ENCODE results near the gene CNOT9. TPM values are rescaled to one million over a fixed set of nuclear protein-coding genes. Genes with fewer than 3 reads are reported as not detected.
A peak's percentile ranks its signal among the peaks of the same experiment; 100 is the strongest.

CNOT9 gene
- total and polyA plus RNA-seq, 4 donors: 10.5 to 24.4 (median 14.8) TPM

GRCh38 chr2:218585541-218585940 is 16.9 kb downstream of the CNOT9 start (continued):
- TF ChIP-seq REST (IDR thresholded peaks at IDR 0.05) (no peak), EGR1 (IDR thresholded peaks at IDR 0.05; ENCODE audit: low read depth in 2 of 2) (no peak), MAX (IDR thresholded peaks at IDR 0.05) (no peak), YY1 (IDR thresholded peaks at IDR 0.05) (no peak), ZBTB33 (IDR thresholded peaks at IDR 0.05) (no peak), RXRA (IDR thresholded peaks at IDR 0.05) (no peak), HNF4G (IDR thresholded peaks at IDR 0.05) (no peak)

- Histone ChIP-seq H3K9me3 (ENCODE audit: control insufficient read depth in 4 of 4, low read length in 3 of 4) (no peaks in the 10 kb centered on the region), H3K9ac (ENCODE audit: low read depth in 1 of 2, low read length in 2 of 2) (no peak overlapping the region), H3K4me1 (ENCODE audit: control insufficient read depth in 4 of 4, insufficient read depth in 4 of 4, low read length in 3 of 4) (peaks cover 0 to 20% (median 18%) of the 10 kb centered on the region in 4 donors), H3K27me3 (ENCODE audit: control insufficient read depth in 4 of 4, insufficient read depth in 4 of 4, low read length in 3 of 4) (no peaks in the 10 kb centered on the region), H3K36me3 (ENCODE audit: control insufficient read depth in 4 of 4, insufficient read depth in 3 of 4, low read depth in 1 of 4, low read length in 3 of 4) (no peaks in the 10 kb centered on the region), H3K27ac (ENCODE audit: low read depth in 1 of 2, low read length in 2 of 2) (peak overlapping the region in 1 of 2 donors; percentile 14), H3K4me3 (ENCODE audit: low read depth in 1 of 3, low read length in 3 of 3) (no peak overlapping the region)
- no peak for TF ChIP-seq FOXA2 (IDR thresholded peaks at IDR 0.05)
- TF ChIP-seq TAF1 (conservative IDR thresholded peaks at IDR 0.05): no peak
- TF ChIP-seq RAD21 (IDR thresholded peaks at IDR 0.05): no peak
- peak; percentile 55 for TF ChIP-seq YY1 (IDR thresholded peaks at IDR 0.05)
- TF ChIP-seq MAX (IDR thresholded peaks at IDR 0.05): no peak
- TF ChIP-seq FOXA1 (IDR thresholded peaks at IDR 0.05): no peak
- TF ChIP-seq ATF3 (IDR thresholded peaks at IDR 0.05): no peak
- TF ChIP-seq NR2F2 (IDR thresholded peaks at IDR 0.05): no peak
- TF ChIP-seq GABPA (IDR thresholded peaks at IDR 0.05 in 1 of 2, conservative IDR thresholded peaks at IDR 0.05 in 1 of 2): no peak
- TF ChIP-seq RXRA (IDR thresholded peaks at IDR 0.05): no peak
- no peak for TF ChIP-seq CTCF (IDR thresholded peaks at IDR 0.05; ENCODE audit: low read depth, low read length, missing input control)
- no peak for TF ChIP-seq JUND (IDR thresholded peaks at IDR 0.05)
- TF ChIP-seq EGR1 (IDR thresholded peaks at IDR 0.05; ENCODE audit: low read depth in 2 of 2): no peak
- no peak for TF ChIP-seq HNF4G (IDR thresholded peaks at IDR 0.05)
- TF ChIP-seq HNF4A (conservative IDR thresholded peaks at IDR 0.05): no peak
- TF ChIP-seq REST (IDR thresholded peaks at IDR 0.05): peak; percentile 15
- no peak for TF ChIP-seq ZBTB33 (IDR thresholded peaks at IDR 0.05)
- TF ChIP-seq SP1 (IDR thresholded peaks at IDR 0.05): peak; percentile 42
- DNase-seq (ENCODE audit: low spot score): no peak
- WGBS: 74% methylated on average over 2 of the region's 2 CpGs
Observed at GRCh38 chr2:218605432-218605831, 36.8 kb downstream of the CNOT9 start.
